Peyer's patch (tissue), 4 donors: ENCODE data around the gene F5.

ENCODE experiments used
- POLR2A ChIP-seq, 2 donors: fragments of 450-650 bp; IDR thresholded peaks; one replicate each; pipeline ENCODE4 v1.5.1; 2017; ENCODE audit warnings: antibody characterized with exemption in 2 of 2, mild to moderate bottlenecking in 2 of 2, moderate library complexity in 2 of 2
- TF ChIP-seq, protein P1 (sequence below), 6 experiments: fragments of 450-650 bp in 4 of 6; fragments of 200-600 bp in 2 of 6; sonication (generic) in 1 of 6; IDR thresholded peaks; one replicate each; pipeline ENCODE4 v1.5.1; 2017 to 2019; ENCODE audit warnings: antibody characterized with exemption in 6 of 6, mild to moderate bottlenecking in 3 of 6, moderate library complexity in 1 of 6

DNA sequence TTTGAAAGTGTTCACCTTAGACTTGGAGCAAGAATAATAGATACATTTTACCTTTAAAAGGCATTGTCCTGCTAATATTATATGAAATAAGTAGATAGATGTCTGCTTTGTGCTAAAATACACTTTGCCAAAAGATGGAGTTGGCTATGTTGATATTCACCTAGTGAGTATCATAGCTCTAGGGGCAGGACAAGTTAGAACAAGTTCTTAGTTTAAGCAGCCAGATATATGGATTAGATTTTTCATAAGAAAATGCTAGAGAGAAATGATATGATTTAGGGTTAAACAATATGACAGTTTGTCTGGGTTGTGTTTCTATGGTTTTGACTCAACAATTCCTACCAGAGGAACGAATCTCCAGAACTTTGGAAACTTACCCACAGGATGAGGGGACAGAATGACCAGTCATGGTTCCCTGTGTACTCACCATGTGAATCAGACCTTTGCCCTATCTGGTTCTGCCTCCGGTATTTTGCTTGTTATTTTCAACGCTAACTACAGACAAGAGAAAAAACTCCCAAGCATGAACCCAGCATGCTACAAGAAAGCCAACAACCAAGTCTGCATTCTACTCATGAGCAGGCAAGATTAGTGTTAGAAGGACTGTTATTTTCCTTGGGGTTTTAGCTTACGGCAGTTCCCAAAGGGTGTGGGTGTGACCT is 1.7 kb downstream of the F5 start:
- TF ChIP-seq, protein P1, sequence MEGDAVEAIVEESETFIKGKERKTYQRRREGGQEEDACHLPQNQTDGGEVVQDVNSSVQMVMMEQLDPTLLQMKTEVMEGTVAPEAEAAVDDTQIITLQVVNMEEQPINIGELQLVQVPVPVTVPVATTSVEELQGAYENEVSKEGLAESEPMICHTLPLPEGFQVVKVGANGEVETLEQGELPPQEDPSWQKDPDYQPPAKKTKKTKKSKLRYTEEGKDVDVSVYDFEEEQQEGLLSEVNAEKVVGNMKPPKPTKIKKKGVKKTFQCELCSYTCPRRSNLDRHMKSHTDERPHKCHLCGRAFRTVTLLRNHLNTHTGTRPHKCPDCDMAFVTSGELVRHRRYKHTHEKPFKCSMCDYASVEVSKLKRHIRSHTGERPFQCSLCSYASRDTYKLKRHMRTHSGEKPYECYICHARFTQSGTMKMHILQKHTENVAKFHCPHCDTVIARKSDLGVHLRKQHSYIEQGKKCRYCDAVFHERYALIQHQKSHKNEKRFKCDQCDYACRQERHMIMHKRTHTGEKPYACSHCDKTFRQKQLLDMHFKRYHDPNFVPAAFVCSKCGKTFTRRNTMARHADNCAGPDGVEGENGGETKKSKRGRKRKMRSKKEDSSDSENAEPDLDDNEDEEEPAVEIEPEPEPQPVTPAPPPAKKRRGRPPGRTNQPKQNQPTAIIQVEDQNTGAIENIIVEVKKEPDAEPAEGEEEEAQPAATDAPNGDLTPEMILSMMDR (IDR thresholded peaks at IDR 0.05), result no peak
- TF ChIP-seq POLR2A (IDR thresholded peaks at IDR 0.05), result no peak
